IMR-90 (cell line): ENCODE measurements around the gene SLC5A10. TPM values are rescaled to one million over a fixed set of nuclear protein-coding genes. Genes with fewer than 3 reads are reported as not detected.
A peak's percentile ranks its signal among the peaks of the same experiment; 100 is the strongest.
"Not testable (repeated sequence)": the region's sequence is repeated elsewhere in the genome, so short reads cannot be mapped to it uniquely, and the experiment has no call there.

Experiments
- ATAC-seq: fragments of 200-7000 bp; cut with Tn5 transposase; 2 replicates; pipeline ENCODE4 v1.9.1; 2020; ENCODE audit warnings: low read depth, mild to moderate bottlenecking, moderate library complexity
- BruUV-seq: library from RNA; stranded (reverse); fragments of 400-500 nt; replicated peaks from 2 replicates; lab custom pipeline; 2021; lab: Mats Ljungman, UMichigan
- CTCF ChIA-PET: fragments of 300-600 bp; formaldehyde crosslinking; extraction: SDS; loops from one replicate; lab custom pipeline; 2021; ENCODE audit warnings: antibody characterized with exemption; lab: Yijun Ruan, JAX
- POLR2A ChIA-PET: fragments of 300-600 bp; sonication (Branson Sonifier 250); formaldehyde crosslinking; loops from one replicate; lab custom pipeline; 2022; ENCODE audit warnings: antibody characterized with exemption; ENCODE audit not compliant: unreplicated experiment; lab: Charles Lee
- DNase-seq: peaks from one replicate; pipeline ENCODE4 v3.0.0; 2013
- H2AFZ ChIP-seq: replicated peaks from 2 replicates; pipeline ENCODE3; 2013; ENCODE audit warnings: low read length, mild to moderate bottlenecking; ENCODE audit not compliant: poor library complexity
- H2AK5ac ChIP-seq: 2 replicates; pipeline ENCODE4 v1.6.1; 2013; ENCODE audit warnings: low read depth, low read length, inconsistent platforms
- H2AK9ac ChIP-seq: replicated peaks from 2 replicates; pipeline ENCODE3; 2013; ENCODE audit warnings: mild to moderate bottlenecking, low read depth, low read length, moderate library complexity; ENCODE audit not compliant: poor library complexity
- H2BK120ac ChIP-seq: 2 replicates; pipeline ENCODE4 v1.6.1; 2013; ENCODE audit warnings: low read depth, low read length, inconsistent platforms
- H2BK15ac ChIP-seq: 3 replicates; pipeline ENCODE4 v1.6.1; 2013; ENCODE audit warnings: low read depth, low read length, inconsistent platforms
- H2BK20ac ChIP-seq: 2 replicates; pipeline ENCODE4 v1.6.1; 2013; ENCODE audit warnings: low read depth, mild to moderate bottlenecking, inconsistent platforms, low read length, moderate library complexity
- H2BK5ac ChIP-seq: 2 replicates; pipeline ENCODE4 v1.6.1; 2013; ENCODE audit warnings: mild to moderate bottlenecking, low read depth, low read length, inconsistent platforms; ENCODE audit not compliant: poor library complexity, severe bottlenecking
- H3K14ac ChIP-seq: replicated peaks from 2 replicates; pipeline ENCODE4 v1.6.1; 2013; ENCODE audit warnings: low read depth, low read length, inconsistent platforms
- H3K18ac ChIP-seq: 2 replicates; pipeline ENCODE4 v1.6.1; 2013; ENCODE audit warnings: low read depth, low read length, control low read depth
- H3K23ac ChIP-seq: 2 replicates; pipeline ENCODE4 v1.6.1; 2013; ENCODE audit warnings: low read depth, low read length, inconsistent platforms
- H3K27ac ChIP-seq: 2 replicates; pipeline ENCODE4 v1.5.1; 2013; ENCODE audit warnings: mild to moderate bottlenecking, control low read depth, low read length; ENCODE audit not compliant: insufficient read depth
- H3K27me3 ChIP-seq: 2 replicates; pipeline ENCODE4 v1.6.1; 2013; ENCODE audit warnings: low read length; ENCODE audit not compliant: control insufficient read depth, insufficient read depth
- H3K36me3 ChIP-seq: 2 replicates; pipeline ENCODE4 v1.6.1; 2013; ENCODE audit warnings: low read length, mixed read lengths; ENCODE audit not compliant: control insufficient read depth, insufficient read depth
- H3K4ac ChIP-seq: 2 replicates; pipeline ENCODE4 v1.6.1; 2013; ENCODE audit warnings: low read depth, low read length, inconsistent platforms
- H3K4me1 ChIP-seq: 2 replicates; pipeline ENCODE4 v1.6.1; 2013; ENCODE audit warnings: low read length, mixed read lengths; ENCODE audit not compliant: control insufficient read depth, insufficient read depth
- H3K4me2 ChIP-seq: 2 replicates; pipeline ENCODE4 v1.6.1; 2013; ENCODE audit warnings: low read depth, mild to moderate bottlenecking, control low read depth, low read length, moderate library complexity
- H3K4me3 ChIP-seq: 2 replicates; pipeline ENCODE4 v1.5.1; 2013; ENCODE audit warnings: low read depth, mild to moderate bottlenecking, control low read depth, low read length, moderate library complexity; ENCODE audit not compliant: insufficient read depth
- H3K56ac ChIP-seq: 2 replicates; pipeline ENCODE4 v1.6.1; 2013; ENCODE audit warnings: low read length, inconsistent platforms; ENCODE audit not compliant: insufficient read depth; ENCODE audit errors: extremely low read depth
- H3K79me1 ChIP-seq, 2 experiments: 2 replicates each; pipeline ENCODE4 v1.6.1; 2013; ENCODE audit warnings: low read length in 2 of 2, inconsistent platforms in 1 of 2, low read depth in 1 of 2
- H3K9ac ChIP-seq: 2 replicates; pipeline ENCODE4 v1.6.1; 2013; ENCODE audit warnings: low read depth, low read length, control low read depth
- H3K9me1 ChIP-seq: 2 replicates; pipeline ENCODE4 v1.6.1; 2013; ENCODE audit warnings: low read length, inconsistent platforms; ENCODE audit not compliant: insufficient read depth
- H3K9me3 ChIP-seq: 2 replicates; pipeline ENCODE4 v1.6.1; 2013; ENCODE audit warnings: low read length; ENCODE audit not compliant: control insufficient read depth, insufficient read depth
- H4K20me1 ChIP-seq: 2 replicates; pipeline ENCODE4 v1.6.1; 2013; ENCODE audit warnings: low read length, inconsistent platforms; ENCODE audit not compliant: insufficient read depth
- H4K5ac ChIP-seq: 2 replicates; pipeline ENCODE4 v1.6.1; 2013; ENCODE audit warnings: mild to moderate bottlenecking, low read depth, low read length, control low read depth
- H4K8ac ChIP-seq, 2 experiments: 2 replicates each; pipeline ENCODE4 v1.6.1; 2013; ENCODE audit warnings: low read depth in 2 of 2, low read length in 2 of 2, control low read depth in 1 of 2, inconsistent platforms in 1 of 2
- H4K91ac ChIP-seq: 2 replicates; pipeline ENCODE4 v1.6.1; 2013; ENCODE audit warnings: low read depth, low read length, inconsistent platforms; ENCODE audit not compliant: insufficient read depth
- WGBS, 2 experiments: methylation state at CpG; one replicate each; pipeline versions ENCODE4 v1.1.5 to v1.1.7; 2013; ENCODE audit warnings: missing lambda C conversion rate in 2 of 2; ENCODE audit not compliant: insufficient read length in 1 of 2; ENCODE audit errors: extremely low coverage in 2 of 2; 5-methylcytosine and 5-hydroxymethylcytosine counted together
- dilution Hi-C: fragments of 300-500 bp; cut with HindIII; formaldehyde crosslinking; loops from one replicate; pipeline ENCODE4 v1.14.3; 2018; ENCODE audit warnings: low sequenced_read_pairs; ENCODE audit not compliant: unreplicated experiment
- in situ Hi-C: fragments of 300-500 bp; cut with MboI; formaldehyde crosslinking; loops from 3 replicates; pipeline ENCODE4 v1.14.3; 2019; ENCODE audit warnings: low sequenced_read_pairs, inconsistent platforms, mixed read lengths
- intact Hi-C: fragments of 100-400 bp; cut with micrococcal nuclease; formaldehyde crosslinking; loops from 2 replicates; pipeline ENCODE4 v1.10.0; 2022
- polyA plus RNA-seq, 3 experiments: library from polyadenylated mRNA; depleted of rRNA; stranded (reverse); fragments of >200 nt; gene quantifications; 2 replicates each; pipeline ENCODE4 v1.2.3, GENCODE V29; 2012; ENCODE audit warnings: low replicate concordance in 1 of 3
- total RNA-seq: library from RNA; depleted of rRNA; stranded (reverse); fragments of >200 nt; gene quantifications from 2 replicates; pipeline ENCODE4 v1.2.3, GENCODE V29; 2012

SLC5A10 gene
- total and polyA plus RNA-seq, 2 of the 4 experiments (the other 2 are of a cell fraction), result not detected

- H3K79me1 ChIP-seq, in situ Hi-C loops, dilution Hi-C loops, H2BK20ac ChIP-seq, H2BK120ac ChIP-seq, H2BK5ac ChIP-seq, H3K9ac ChIP-seq, BruUV-seq, H4K20me1 ChIP-seq, H2AK9ac ChIP-seq, H3K36me3 ChIP-seq, H3K4ac ChIP-seq, H3K27me3 ChIP-seq, H4K91ac ChIP-seq, intact Hi-C loops, H3K4me1 ChIP-seq, H2BK15ac ChIP-seq, H3K4me2 ChIP-seq, DNase-seq, H2AFZ ChIP-seq, H3K27ac ChIP-seq, H3K9me1 ChIP-seq, H3K56ac ChIP-seq, H3K18ac ChIP-seq, H4K5ac ChIP-seq, CTCF ChIA-PET, H3K4me3 ChIP-seq, POLR2A ChIA-PET, H3K14ac ChIP-seq, H2AK5ac ChIP-seq, H3K23ac ChIP-seq, H3K9me3 ChIP-seq, H4K8ac ChIP-seq: not testable (repeated sequence)
- WGBS, 2 experiments, result no CpG with 5 or more reads among the region's 9 CpGs
- peak; percentile 35; the same call in 1 of the 2 replicates for ATAC-seq
Measured at GRCh38 chr17:19044643-19045042, 92.7 kb downstream of the SLC5A10 start.

GRCh38 chr17:19046782-19047375 lies 94.9 kb downstream of the SLC5A10 start, which contains the start of gene GRAP:
Gene GRAP, minus strand, starts transcription at chr17:19046957. Its CDS starts 31 bp downstream, at chr17:19046926.
- H4K20me1 ChIP-seq, H3K36me3 ChIP-seq, ATAC-seq, POLR2A ChIA-PET, CTCF ChIA-PET, dilution Hi-C loops, H3K56ac ChIP-seq, H3K18ac ChIP-seq, H3K4ac ChIP-seq, H3K4me3 ChIP-seq, H2BK5ac ChIP-seq, BruUV-seq, H3K9me1 ChIP-seq, H2BK15ac ChIP-seq, H3K14ac ChIP-seq, H3K4me2 ChIP-seq, H4K91ac ChIP-seq, H3K4me1 ChIP-seq, H2AK9ac ChIP-seq, H3K79me1 ChIP-seq, H4K8ac ChIP-seq, intact Hi-C loops, H2BK20ac ChIP-seq, H3K27me3 ChIP-seq, H3K27ac ChIP-seq, H2AK5ac ChIP-seq, H2BK120ac ChIP-seq, H4K5ac ChIP-seq, H3K9me3 ChIP-seq, DNase-seq, H2AFZ ChIP-seq, in situ Hi-C loops, H3K23ac ChIP-seq, H3K9ac ChIP-seq: not testable (repeated sequence)
- no CpG with 5 or more reads among the region's 12 CpGs for WGBS, 2 experiments
